Hematopoietic multipotent progenitor cell treated with erythropoietin and hydrocortisone succinate and interleukin-3 and kit ligand, for 15 days (in vitro differentiated cells): ENCODE results near the gene CTU2.

ENCODE experiments used
- DNase-seq: peaks from one replicate; pipeline ENCODE4 v3.0.0-alpha.2; 2015; ENCODE audit warnings: low spot score

The CTU2 gene

DNA sequence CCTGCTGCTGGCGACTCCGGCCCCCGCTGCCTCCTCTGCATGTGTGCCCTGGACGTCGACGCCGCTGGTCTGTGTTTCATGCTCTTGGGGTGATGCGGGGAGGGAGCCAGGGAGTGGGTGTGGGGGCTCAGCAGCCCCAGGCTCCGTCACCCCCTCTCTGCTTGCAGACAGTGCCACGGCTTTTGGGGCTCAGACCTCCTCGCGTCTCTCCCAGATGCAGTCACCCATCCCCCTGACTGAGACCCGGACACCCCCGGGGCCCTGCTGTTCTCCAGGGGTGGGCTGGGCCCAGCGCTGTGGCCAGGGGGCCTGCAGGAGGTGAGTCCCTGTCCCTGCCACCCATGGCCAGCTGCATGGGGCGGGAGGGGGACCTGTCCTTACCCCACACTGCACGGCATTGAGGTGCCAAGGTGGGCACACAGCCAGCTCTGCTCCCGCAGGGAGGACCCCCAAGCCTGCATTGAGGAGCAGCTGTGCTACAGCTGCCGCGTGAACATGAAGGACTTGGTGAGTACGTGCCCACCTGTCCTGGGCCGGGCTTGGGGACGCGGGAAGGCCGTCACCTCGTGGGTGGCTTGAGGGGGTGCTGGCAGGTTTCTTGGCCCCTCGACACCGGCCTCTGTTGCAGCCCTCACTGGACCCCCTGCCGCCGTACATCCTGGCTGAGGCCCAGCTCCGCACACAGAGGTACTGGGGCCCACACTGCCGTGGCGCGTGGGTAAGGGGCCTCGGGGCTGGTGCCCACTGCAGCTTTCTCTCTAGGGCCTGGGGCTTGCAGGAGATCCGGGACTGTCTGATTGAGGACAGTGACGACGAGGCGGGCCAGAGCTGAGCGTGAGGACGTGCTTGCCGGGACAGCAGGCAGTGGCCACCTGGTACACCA, 8.4 kb downstream of the CTU2 start:
- DNase-seq, result no peak

GRCh38 chr16:88715312-88716190, 9.2 kb downstream of the CTU2 start:
- no peak for DNase-seq

DNA sequence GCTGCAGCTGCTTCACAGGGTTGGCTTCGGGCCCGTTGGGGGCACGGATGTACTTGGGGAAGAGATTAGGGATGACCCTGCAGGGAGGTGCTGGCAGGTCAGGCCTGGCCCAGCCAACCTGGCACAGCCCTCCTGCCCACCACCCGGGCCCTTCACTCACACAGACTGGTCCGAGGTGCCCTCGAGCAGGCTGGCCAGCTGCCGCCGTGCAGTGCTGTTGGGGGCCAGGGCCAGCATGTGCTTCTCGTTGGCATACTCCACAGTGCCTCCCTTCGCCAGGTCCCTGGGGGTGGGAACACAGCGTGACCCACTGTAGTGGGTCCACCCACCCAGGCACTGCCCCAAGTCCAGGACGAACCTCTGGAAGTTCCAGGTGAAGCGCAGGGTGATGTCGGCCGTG, 9.9 kb downstream of the CTU2 start:
- DNase-seq, result no peak

DNA sequence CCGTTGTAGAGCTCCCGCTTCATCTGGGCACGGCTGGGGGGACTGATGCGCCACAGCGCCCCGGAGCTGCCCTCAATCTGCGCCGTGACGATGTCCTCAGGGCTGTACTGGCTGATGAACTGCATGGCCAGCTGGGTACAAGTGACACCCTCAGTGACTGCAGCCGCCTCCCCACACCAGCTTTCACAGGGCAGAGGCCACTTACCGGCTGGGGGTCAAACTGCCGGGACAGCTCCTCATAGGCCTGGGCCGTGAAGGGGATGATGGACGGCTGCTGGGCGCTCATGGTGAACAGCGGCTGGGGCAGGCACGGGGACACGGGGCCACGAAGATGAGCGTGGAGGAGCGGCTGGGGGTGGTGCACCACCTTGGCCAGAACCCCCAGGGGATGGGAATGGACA, 10.3 kb downstream of the CTU2 start:
- DNase-seq, result no peak

GRCh38 chr16:88718178-88718577, 11.9 kb downstream of the CTU2 start:
- no peak for DNase-seq

DNA sequence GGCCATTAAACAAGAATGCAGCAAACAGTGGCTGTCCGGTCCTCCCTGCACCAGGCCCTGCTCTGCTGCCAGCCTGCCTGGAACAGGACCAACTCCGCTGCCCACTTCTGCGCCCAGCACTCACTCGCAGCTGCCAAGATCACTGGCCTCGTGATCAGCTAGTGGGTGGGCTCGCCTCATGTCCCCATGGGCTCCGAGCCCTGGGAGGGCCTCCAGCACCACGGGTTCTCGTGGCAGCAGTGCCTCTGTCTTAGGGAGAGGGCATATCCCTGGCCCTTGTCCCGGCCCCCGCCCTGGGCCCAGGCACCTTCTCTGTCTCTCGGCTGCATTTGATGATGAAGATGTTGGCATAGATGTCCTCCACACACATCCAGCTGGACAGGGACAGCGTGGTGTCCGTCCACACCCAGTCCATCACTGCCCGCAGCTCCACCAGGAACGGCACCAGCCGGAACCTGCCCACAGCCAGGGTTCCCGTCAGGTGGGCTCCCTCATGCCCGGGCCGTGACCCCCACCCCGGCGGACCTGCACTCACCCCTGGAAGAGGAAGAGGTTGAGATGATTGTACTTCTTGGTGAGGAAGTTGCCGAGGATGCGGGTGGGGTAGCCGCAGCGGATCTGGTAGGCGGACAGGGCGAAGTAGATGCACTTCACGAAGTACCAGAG, 13.1 kb downstream of the CTU2 start:
- DNase-seq, result no peak

DNA sequence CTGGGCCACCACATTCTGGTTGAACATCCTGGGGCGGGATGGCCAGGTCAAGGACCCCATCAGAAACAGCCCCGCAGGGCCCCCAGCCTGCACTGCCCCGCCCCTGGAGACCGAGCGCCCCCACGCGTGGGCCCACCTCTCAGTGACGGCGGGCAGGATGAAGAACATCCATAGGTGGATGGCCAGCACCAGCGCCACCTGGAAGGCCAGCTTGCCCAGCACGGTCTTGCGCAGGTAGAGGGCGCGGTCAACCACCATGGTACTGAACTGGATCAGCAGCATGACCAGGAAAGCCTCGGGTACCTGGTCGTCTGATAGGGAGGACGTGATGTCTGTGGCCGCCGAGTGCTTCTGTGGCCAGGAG, 13.6 kb downstream of the CTU2 start:
- DNase-seq, result no peak

GRCh38 chr16:88720396-88720970, 14.2 kb downstream of the CTU2 start:
- no peak for DNase-seq

DNA sequence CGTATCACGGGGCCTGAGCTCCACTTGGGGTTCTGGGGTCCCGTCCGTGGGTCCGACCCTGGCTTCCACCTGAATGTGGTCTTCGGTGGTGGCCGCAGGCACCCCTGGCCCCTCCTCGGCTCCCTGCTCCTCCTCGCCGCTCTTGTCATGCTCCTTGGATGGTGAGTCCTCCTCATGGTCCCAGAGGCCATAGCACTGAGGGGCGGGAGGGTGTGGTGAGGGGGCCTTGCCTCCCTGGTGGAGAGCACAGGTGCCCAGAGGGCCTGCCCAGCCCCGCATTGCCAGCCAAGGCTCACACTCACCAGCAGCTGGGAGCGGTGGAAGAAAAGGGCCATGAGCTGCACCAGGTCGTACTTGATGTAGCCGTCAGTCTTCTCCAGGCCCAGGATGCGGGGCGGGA, 14.9 kb downstream of the CTU2 start:
- DNase-seq, result no peak

DNA sequence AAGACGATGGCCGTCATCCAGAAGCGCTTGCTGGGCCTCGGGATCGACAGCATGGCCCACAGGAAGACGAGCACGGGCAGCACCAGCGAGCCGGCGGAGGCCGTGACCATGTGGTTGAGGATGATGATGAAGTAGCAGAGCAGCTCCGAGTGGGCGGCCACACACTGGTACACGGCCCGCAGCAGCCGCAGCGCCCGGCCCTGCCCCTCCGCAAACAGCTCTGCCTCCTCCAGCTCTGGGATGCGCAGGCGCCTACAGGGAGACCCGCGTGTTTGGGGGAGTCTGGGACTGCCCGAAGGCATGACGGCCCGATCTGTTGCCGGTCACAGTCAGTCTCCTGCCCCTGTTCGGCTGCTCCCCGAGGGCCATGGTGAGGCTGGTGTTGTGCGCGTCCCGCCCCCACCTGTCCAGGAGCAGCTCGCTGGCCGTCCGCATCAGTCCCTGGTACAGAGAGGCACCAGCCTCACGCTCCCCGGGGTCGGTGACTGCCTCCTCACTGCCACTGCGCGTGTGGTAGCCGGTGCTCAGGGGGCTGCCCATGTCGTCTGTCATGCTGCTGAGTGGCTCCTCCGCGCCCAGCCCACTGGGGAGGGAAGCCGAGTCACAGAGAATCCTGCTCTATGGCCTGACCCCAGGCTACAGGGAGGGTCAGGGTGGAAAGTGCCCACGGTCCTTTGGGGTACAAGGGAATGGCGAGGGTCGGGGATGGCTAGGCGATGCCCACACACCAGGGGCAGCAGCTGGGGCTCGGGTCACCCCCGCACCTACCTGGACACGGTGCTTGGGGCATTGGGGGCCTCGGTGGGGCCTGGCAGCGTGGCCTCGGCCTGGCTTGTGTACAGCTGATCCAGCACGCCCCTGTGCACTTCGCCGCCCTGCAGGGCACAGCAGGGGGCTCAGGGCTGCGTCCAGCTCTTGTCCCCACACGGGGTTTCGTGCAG, 15.8 kb downstream of the CTU2 start:
- no peak for DNase-seq

- no peak for DNase-seq
Observed at GRCh38 chr16:88722784-88723506, 16.6 kb downstream of the CTU2 start.

GRCh38 chr16:88723507-88723887, 17.2 kb downstream of the CTU2 start:
- DNase-seq, result no peak

- no peak for DNase-seq
Observed at GRCh38 chr16:88723911-88724310, 17.6 kb downstream of the CTU2 start.

- DNase-seq, result no peak
Observed at GRCh38 chr16:88724855-88725555, 18.7 kb downstream of the CTU2 start.

DNA sequence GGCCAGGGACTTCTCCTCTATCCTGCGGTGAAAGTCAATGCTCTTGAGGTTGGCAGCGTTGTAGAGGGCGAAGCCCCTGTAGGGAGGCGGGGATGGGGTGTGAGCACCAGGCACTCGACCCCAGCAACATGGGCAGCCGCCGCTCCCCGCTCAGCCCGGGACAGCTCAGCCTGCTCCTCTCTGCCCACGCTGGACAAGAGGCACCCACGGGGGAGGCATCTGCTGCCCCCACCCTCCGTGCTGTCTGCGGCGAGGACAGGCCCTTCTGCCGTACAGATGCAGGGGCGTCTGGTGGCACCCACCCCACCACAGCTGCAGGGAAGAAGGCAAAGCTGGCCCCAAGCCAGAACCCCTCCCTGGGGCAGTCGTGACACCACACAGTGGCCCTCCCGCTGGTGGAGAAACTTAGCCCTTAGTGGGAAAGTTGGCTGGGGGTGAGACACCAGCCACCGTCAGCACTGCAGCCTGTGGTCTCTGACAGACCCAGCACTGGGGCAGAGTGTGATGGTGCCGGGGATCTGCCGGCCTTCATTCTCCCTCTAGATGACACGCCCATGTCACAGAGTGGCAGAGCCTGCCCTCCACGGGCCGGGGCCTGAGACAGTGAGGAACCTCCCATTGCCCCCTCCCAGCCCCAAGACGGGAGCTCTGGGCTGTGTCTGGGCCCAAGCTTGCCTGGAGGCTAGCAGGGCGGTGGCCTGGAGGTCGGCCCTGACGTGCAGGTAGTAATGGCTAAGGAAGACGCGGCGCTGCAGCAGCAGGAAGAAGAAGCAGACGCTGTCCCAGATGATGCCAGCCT, 19.5 kb downstream of the CTU2 start:
- no peak for DNase-seq

DNA sequence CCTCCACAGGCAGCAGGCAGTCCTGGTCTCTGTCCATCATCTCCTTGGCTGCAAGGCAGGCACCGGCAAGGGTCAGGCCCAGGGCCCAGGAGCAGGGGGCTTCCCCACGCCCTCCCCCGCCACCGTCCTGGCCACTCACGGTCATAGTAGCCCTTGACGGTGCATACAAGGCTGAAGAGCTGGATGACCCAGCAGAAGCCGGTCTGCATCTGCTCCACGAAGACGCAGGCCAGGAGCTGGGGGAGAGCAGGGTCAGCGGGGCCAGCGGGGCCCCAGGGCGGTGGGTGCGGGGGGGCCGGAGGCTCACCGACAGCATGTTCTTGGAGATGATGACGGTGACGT, 20.1 kb downstream of the CTU2 start:
- no peak for DNase-seq

- DNase-seq, result no peak
Observed at GRCh38 chr16:88726981-88727380, 20.7 kb downstream of the CTU2 start.

DNA sequence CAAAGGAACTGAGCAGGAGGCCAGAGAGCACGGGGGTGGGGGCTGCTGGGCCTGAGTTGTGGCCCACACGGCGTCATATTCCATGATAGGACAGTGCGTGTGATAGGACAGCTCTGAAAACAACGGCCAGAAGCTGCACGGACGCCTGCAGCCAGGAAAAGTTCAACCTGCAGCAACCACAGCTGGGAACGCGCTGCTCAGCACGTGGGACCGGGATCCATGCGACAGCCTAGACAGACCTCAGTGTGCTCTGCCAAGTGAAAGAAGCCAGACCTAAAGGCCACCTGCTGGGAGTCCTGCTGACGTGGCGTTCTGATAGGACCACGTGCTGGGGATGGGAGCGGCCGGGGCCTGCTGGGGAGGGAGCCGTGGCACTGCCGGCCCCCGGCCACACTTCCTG, 21.6 kb downstream of the CTU2 start:
- no peak for DNase-seq
